A375 (cell line): Measurements from ENCODE around the gene PIBF1. TPM values are rescaled to one million over a fixed set of nuclear protein-coding genes. Genes with fewer than 3 reads are reported as not detected.

ENCODE experiments used
- small RNA-seq: library from RNA; depleted of rRNA; stranded (forward); fragments of <200 nt; gene quantifications from one replicate; pipeline ENCODE3, GENCODE V24; 2014
- total RNA-seq: library from RNA; depleted of rRNA; stranded (reverse); fragments of >200 nt; shearing (Covaris generic); gene quantifications from 2 replicates; pipeline ENCODE4 v1.2.3, GENCODE V29; 2014; rRNA removed

Gene PIBF1
- 23.6 and 42.0 TPM in 2 replicates for total RNA-seq

GRCh38 chr13:72781451-72782439 is at the start of gene PIBF1, which contains the start of gene DIS3:
Gene PIBF1 (plus strand): TSS chr13:72782133. CDS start chr13:72783470, 1,337 bp downstream.
Gene DIS3 (minus strand): TSS chr13:72781900. CDS start chr13:72781832, 68 bp downstream.

GRCh38 chr13:73058736-73059459 is 277.0 kb downstream of the PIBF1 start, which contains the start of gene KLF5:
Gene KLF5 (plus strand): TSS chr13:73059005. CDS start chr13:73059328, 323 bp downstream.

Small RNAs within 50 kb of the gene (small RNA-seq; reads per million reads assigned to genes)
- gene RNU6-79P: not detected

Other genes starting within 250 kb of the PIBF1 start
- gene MZT1, start 54.5 kb upstream of the PIBF1 start, total RNA-seq: 19.9 and 25.4 TPM in 2 replicates
- gene BORA, start 54.2 kb upstream of the PIBF1 start, total RNA-seq: 9.0 and 9.2 TPM in 2 replicates
- 56.1 and 60.1 TPM in 2 replicates for gene DIS3, start 233 bp upstream of the PIBF1 start, total RNA-seq